GM21825 (cell line): ENCODE measurements around the gene CFAP45.
"Not testable (repeated sequence)": the region's sequence is repeated elsewhere in the genome, so short reads cannot be mapped to it uniquely, and the experiment has no call there.

Source experiments
- ATAC-seq: cut with Tn5 transposase; IDR thresholded peaks from one replicate; pipeline ENCODE4 v1.9.1; 2021; ENCODE audit warnings: mild to moderate bottlenecking, moderate library complexity; ENCODE audit not compliant: unreplicated experiment

CFAP45 gene

DNA sequence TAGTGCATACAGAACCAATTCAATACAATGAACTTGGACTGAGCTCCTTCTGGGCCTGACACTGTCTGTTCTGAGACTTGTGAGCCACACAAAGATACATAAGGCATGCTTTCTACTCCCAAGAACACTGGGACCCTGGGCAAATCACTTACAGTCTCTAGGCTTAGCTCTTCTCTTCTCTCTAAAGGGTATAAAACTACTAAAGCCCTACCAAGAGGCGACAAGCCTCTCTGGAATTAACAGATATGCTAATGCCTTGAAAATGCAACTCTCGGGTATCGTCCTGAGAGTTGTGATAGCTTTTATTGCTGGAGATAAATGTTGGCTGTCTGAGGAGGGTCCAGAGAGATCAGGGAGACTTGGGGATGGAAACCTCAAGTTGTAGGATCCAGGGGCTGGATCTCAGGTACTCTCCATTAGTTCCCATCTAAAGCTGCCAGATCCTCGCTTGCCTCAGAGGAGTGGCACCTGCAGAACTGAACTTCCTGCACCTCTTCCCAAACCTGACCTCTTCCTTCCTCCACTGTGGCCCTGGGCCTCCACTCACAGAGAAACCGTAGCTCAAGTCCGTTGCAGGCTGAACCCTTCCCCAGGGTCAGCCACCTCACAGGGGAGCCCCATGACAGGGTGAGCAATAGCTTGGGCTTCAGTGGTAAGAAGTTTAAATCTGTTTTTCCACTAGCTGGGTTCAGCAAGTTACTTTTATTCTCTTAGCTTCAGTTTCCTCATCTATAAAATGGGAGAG is 11.5 kb upstream of the CFAP45 start:
- ATAC-seq = no peak

GRCh38 chr1:159908031-159908940 is 8.3 kb upstream of the CFAP45 start:
- no peak for ATAC-seq

DNA sequence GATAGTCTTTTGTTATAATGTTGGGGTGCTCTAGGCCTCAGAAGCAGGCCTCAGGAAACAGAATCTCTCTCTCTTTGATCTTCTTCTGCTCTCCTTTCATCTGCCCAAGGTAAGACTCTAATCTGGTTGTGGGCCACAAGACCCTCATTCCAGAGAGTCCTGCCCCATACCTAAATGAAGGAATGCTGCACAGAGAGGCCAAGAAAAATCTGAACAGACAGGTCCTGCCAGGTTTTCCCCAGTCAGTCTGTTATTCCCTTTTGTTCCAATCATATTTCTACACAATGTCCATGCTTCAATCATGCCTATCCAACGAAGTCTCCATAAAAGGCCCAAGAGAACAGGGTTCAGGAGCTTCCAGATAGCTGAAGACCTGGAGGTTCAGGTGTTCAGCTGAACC is 7.0 kb upstream of the CFAP45 start:
- no peak for ATAC-seq

GRCh38 chr1:159904036-159904435 is 4.1 kb upstream of the CFAP45 start:
- ATAC-seq = not testable (repeated sequence)

DNA sequence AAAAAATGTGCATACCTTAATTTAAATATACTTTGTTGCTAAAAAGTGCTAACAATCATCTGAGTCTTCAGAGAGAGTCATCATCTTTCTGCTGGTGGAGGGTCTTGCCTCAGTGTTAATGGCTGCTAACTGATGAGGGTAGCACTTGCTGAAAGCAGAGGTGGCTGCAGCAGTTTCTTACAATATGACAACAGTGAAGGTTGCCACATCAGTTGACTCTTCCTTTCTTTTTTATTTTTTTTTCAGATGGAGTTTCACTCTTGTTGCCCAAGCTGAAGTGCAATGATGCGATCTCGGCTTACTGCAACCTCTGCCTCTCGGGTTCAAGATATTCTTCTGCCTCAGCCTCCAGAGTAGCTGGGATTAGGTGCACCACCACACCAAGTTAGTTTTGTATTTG is 2.6 kb upstream of the CFAP45 start:
- ATAC-seq = no peak

- ATAC-seq = no peak
These were observed 893 bp upstream of the CFAP45 start for GRCh38 chr1:159900755-159901360.

DNA sequence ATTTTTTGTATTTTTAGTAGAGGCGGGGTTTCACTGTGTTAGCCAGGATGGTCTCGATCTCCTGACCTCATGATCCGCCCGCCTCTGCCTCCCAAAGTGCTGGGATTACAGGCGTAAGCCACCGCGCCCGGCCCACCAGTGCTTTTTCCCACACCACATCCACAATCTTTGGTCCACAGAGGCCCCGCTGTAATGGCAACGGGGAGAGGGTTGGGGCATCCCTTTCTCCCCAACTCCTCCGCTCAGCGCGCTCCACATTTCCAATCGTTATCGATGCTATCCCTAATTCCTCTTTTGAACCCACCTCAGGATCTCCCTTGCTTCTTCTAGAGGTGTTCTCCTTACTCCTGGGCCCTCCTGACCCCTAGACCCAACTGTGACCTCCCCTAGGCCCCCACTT is 331 bp downstream of the CFAP45 start:
- not testable (repeated sequence) for ATAC-seq

DNA sequence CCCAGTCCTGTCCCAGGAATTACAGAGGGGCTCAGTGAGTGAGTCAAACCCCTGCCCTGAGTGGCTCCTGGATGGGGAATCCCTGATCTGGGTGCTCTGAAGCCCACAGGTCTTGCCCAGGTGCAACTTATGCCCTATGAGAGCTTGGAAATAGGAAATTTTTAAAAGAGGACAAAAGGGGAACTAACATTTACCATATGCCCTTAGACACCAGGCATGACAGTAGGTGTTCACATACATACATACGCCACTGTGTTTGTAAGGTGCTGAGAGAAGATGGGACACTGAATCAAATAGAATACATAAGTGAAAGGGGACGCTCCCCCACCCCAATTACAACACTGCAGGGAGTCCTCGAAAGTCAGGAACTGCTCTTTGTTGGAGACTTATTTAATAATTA is 1.4 kb downstream of the CFAP45 start:
- ATAC-seq = no peak

GRCh38 chr1:159897962-159898361 is 2.0 kb downstream of the CFAP45 start:
- no peak for ATAC-seq

DNA sequence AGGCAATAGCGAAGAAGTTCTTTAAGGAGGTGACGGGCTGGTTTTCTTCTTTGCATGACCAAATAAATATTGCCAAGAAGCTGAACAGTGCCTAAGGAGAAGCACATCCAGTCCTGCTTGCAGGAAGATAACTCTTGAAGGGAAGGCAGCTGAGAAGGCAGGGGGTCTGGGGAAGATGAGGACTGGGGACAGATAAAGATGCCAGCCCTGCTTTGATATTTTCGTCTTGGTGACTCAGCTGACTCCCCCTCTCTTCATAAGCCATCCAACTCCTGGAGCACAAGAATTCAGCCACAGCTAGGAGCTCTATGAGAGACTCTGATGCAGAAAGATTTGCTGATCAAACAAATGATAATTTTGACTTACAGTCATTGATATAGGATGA is 3.4 kb downstream of the CFAP45 start:
- ATAC-seq = no peak

- no peak for ATAC-seq
These were observed 4.0 kb downstream of the CFAP45 start for GRCh38 chr1:159895836-159896545.

DNA sequence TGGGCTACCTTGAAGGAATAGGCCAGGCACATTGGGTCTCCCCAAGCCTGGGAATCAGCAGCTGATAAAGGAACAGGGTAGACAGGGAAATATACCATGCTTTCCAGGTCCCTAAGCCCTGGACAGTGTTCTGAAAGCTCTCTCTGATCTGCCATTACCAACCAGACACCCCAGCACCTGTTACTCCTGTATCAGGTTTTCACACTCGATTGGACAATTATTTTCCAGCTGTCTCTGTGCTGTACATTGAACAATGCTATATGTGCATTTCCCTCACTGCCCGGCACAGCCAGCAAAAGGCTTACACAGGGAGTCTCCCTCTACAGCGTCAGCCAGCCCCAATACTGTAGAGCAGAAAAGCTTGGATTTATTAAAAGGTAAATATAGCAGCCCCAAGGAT is 4.7 kb downstream of the CFAP45 start:
- ATAC-seq = no peak

DNA sequence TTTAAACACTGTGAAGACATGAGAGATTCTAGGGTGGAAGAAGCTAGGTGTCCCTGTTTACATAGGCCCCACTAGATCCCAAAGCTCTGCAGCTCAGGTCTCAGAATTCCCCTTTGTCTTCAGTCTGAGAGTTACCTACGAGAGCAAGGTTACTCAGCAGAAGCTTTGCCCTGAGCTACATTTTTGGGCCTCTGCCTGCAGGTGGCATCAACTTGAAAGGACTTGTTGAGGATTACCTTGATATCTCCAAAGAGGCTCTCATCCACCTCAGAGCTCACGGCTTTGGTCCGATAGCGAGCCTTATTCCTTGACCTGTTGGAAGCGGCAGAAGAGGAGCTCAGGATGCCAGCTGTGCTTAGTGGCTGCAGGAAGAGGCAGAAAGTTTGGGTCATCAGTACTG is 7.0 kb downstream of the CFAP45 start:
- no peak for ATAC-seq

DNA sequence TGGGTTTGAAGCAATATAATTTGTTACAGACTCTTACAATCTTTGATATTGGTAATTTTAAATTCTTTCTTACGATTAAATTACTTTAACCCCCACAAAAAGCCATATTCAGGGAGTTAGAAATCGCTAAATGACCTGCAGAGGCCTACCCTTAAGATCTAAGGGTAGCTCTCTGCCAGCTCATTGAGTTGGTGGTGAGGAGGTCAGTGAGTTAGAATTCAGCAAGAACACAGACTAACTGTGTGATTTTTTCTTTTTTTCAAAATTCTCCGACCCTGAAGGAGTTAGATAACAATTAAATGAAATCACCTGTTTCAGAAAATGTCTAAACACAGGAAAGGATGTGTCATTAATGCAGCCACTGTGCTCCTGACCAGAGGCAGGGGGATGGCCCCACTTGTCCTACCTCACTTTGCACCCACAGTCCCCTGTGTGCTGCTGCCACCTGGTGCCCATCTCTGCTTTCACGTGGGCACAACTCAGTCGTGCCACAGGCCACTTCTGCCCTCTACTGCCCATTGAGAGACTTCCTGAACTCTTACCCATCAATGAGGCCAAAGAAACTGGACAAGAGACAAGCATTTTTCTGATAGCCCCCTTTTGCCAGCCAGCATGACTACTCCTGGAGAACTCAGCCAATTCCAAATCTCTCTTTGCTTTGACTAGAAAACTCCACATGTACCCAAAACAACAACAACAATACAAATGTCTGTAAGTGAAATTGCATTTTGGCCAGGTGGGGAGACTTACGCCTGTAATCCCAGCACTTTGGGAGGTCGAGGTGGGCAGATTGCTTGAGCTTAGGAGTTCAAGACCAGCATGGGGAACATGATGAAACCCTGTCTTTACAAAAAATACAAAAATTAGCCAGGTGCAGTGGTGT is 8.4 kb downstream of the CFAP45 start:
- ATAC-seq = peak; percentile 61

- no peak for ATAC-seq
These were observed 9.6 kb downstream of the CFAP45 start for GRCh38 chr1:159890390-159890789.

GRCh38 chr1:159889821-159890252 is 10.1 kb downstream of the CFAP45 start:
- peak; percentile 89 for ATAC-seq

DNA sequence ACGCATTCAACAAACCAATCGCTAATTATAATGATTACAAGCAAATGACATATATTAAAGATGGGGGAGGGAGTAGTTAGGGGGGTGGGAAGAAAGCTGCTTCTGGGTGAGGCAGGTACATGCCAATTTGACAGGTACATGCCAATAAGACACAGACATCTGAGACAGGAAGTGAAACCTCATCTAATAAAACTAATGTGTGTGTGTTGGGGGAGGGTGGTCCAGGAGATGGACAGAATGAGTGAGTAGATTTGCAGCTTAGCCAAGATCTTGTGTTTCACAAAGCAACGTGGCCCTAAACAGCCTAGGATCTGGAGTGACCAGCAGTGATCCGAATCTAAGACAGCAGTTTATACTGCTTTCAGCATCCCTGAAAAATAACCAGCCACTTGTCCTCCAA is 10.8 kb downstream of the CFAP45 start:
- no peak for ATAC-seq

GRCh38 chr1:159884296-159884695 is 15.7 kb downstream of the CFAP45 start:
- no peak for ATAC-seq

DNA sequence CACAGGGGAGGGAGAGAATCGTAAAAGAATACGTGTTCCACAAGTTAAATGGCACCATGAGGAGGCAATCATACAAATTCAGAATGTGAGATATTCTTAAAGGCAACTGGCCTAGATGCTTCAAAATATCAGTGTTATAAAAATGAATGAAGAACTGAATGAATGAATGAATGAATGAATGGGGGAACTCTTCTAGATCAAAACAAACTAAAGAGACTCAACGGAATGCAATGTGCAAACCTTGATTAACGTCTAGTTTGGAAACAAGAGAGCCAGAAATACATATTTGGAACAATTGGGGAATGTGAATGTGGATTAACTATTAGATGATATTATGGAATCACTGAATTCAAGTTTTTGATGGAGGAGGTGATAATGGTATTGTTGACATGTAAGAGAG is 16.8 kb downstream of the CFAP45 start:
- ATAC-seq = no peak

- ATAC-seq = no peak
These were observed 17.5 kb downstream of the CFAP45 start for GRCh38 chr1:159882527-159882862.
